ENCODE data around the gene ACTL7B.
"Not testable (repeated sequence)": the region's sequence is repeated elsewhere in the genome, so short reads cannot be mapped to it uniquely, and the experiment has no call there.

ACTL7B gene

DNA sequence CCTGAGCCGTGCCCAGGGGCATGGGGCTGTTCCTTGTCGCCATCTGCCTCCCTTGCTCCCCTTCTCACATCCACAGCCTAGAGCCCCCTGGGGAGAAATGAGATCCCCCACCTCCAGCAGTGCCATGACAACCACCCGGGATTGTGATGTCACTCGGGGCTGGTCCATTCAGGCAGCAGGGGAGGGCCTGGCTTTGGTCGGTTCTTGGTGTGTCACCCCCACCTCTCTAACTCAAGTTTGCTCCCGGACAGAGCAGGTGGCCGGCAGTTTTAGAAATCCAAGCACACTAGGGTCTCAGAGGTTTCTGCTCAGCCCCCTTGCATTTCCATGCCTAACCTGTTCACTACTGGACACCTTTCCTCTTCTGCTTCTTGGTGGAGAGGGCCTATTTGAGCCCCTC lies at the start of gene ACTL7B:
ACTL7B (minus strand) TSS at position 99 of the 400 bp plus-strand sequence; CDS start at position 43, 56 bp downstream.
- DNase-seq (ENCODE audit: low spot score): no peak

DNA sequence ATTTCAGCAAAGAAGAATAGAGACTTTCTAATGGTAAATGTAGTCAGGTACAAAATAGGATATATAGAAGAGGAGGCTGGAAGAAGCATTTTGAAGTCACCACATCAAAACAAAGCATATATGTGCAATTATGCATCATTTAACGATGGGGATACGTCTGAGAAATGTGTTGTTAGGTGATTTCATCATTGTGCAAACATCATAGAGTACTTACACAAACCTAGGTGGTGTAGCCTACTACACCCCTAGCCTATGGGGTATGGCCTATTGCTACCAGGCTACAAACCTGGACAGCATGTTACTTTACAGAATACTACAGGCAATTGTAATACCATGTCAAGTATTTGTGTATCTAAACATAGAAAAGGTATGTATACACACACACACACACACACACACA lies 49.7 kb upstream of the ACTL7B start:
- DNase-seq (ENCODE audit: low spot score): no peak

DNA sequence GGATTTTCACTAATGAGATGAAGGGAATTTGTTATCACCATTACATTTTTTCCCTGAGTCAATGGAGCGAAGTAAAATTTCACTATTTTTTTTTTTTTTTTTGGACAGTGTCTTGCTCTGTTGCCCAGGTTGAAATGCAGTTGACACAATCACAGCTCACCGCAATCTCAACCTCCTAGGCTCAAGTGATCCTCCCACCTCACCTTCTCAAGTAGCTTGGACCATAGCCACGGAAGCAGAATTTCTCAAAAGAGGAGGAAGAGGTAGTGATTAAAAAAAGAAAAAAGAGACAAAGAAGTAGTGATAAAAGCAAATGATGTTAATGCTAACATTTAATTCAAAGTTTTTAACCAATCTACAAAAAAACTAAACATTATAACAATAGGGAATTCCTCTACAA lies 48.4 kb upstream of the ACTL7B start:
- no peak for DNase-seq (ENCODE audit: low spot score)

- no peak for DNase-seq (ENCODE audit: low spot score)
Measured at GRCh38 chr9:108903420-108904103, 47.8 kb upstream of the ACTL7B start.

GRCh38 chr9:108900176-108900575 lies 44.4 kb upstream of the ACTL7B start:
- DNase-seq (ENCODE audit: low spot score): peak; percentile 61

GRCh38 chr9:108899023-108899695 lies 43.4 kb upstream of the ACTL7B start:
- DNase-seq (ENCODE audit: low spot score): not testable (repeated sequence)

DNA sequence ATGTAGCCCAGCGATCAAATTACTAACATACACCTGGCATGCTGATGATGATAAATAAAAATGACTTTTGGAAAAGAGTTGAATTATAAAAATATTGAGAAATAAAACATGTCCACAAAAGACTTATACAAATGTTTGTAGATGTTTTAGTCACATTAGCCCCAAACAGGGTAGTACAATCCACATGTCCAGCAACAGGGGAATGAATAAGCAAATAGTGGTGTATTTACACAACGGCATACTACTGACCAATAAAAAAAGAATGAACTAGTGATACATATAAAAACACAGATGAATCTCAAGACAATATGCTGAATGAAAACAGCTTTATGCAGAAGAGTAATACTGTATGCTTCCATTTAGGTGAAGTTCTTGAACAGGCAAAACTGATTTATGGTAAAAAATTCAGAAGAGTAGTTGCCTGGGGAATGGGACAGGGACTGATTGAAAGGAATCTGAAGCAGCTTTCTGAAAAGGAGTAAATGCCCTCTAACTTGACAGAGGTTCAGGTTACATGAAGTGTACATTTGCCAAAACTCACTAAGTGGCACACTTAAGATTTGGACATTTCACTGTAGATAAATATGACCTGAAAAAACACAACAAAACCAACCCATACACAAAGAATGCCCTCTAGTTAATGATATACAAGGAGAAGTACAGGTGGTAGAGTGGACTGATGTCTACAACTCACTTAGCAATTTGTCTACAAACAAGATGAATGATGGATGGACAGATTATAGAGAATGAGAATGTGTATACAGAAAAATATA lies 41.7 kb upstream of the ACTL7B start:
- no peak for DNase-seq (ENCODE audit: low spot score)

- no peak for DNase-seq (ENCODE audit: low spot score)
Measured at GRCh38 chr9:108894225-108894997, 38.6 kb upstream of the ACTL7B start.

- peak; percentile 48 for DNase-seq (ENCODE audit: low spot score)
Measured at GRCh38 chr9:108889649-108890067, 33.9 kb upstream of the ACTL7B start.

- DNase-seq (ENCODE audit: low spot score): not testable (repeated sequence)
Measured at GRCh38 chr9:108886594-108887271, 30.9 kb upstream of the ACTL7B start.

- DNase-seq (ENCODE audit: low spot score): no peak
Measured at GRCh38 chr9:108885643-108886348, 30.0 kb upstream of the ACTL7B start.

- DNase-seq (ENCODE audit: low spot score): no peak
Measured at GRCh38 chr9:108884701-108885100, 28.9 kb upstream of the ACTL7B start.

GRCh38 chr9:108883085-108883484 lies 27.3 kb upstream of the ACTL7B start:
- no peak for DNase-seq (ENCODE audit: low spot score)

GRCh38 chr9:108882052-108882888 lies 26.5 kb upstream of the ACTL7B start:
- no peak for DNase-seq (ENCODE audit: low spot score)

- no peak for DNase-seq (ENCODE audit: low spot score)
Measured at GRCh38 chr9:108880738-108881316, 25.0 kb upstream of the ACTL7B start.

- no peak for DNase-seq (ENCODE audit: low spot score)
Measured at GRCh38 chr9:108877524-108877923, 21.7 kb upstream of the ACTL7B start.

- no peak for DNase-seq (ENCODE audit: low spot score)
Measured at GRCh38 chr9:108876425-108876824, 20.6 kb upstream of the ACTL7B start.

DNA sequence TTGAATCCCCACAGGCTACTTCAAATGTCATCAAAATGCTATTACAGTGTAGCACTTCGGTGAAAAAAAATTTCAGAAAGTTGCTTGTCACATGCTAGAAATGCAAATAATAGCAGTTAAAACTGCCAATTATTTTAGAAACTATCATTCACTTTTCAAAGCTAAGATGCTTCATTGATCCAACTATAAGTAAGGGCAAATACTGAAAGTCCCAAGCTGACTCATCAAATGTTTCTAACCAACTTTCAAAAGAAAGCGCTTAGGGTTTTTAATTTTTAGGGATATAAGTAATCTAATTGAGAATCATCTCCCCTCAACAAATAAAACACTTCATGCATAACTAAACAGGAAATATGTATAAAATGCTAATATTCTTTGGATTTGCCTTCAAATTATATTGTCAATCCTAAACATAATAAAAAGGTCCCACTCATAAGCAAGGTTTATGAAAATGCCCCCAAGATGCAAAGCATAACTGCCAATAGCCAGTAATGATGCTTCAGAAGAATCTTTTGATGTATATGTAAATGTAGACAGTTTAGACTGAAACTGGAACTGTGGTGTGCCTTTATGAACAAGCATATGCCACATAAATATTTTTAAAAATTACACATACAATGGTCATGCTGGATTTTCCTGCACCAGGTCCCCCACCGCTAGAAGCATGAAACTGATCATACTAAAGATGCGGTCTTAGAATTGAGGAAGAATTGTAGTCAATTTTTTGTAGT lies 18.4 kb upstream of the ACTL7B start:
- no peak for DNase-seq (ENCODE audit: low spot score)

All from D341Med (cell line).